ENCODE measurements around the gene PEX14. TPM values are rescaled to one million over a fixed set of nuclear protein-coding genes. Genes with fewer than 3 reads are reported as not detected.
A peak's percentile ranks its signal among the peaks of the same experiment; 100 is the strongest.

Gene PEX14
- total and polyA plus RNA-seq, 2 donors (not counting 3 experiments of a cell fraction or from before 2014, with no cell fraction given), result 19.5 to 26.5 TPM

GRCh38 chr1:10637834-10638558, 163.2 kb downstream of the PEX14 start:
- H4K20me1 ChIP-seq (replicated peaks; ENCODE audit: control insufficient read depth, extremely low read depth, insufficient read depth, low read length), result no peaks in the 10 kb centered on the region
- ChIA-PET POLR2A (no interaction called here), CTCF (interaction anchor here (1.7 kb wide), 1 partner anchor 109 kb away, joined by 6 read pairs; no protein-coding TSS in a partner anchor)
- H3K4me2 ChIP-seq (ENCODE audit: insufficient read depth, low read length), result peak overlapping the region; percentile 29
- H3K79me2 ChIP-seq (ENCODE audit: control insufficient read depth, insufficient read depth, low read length), result no peaks in the 10 kb centered on the region
- no peak for FAIRE-seq
- H2AFZ ChIP-seq (ENCODE audit: low read depth, low read length), result peak overlapping the region; percentile 79
- H3K9me3 ChIP-seq (replicated peaks; ENCODE audit: control insufficient read depth, insufficient read depth, low read length), result no peaks in the 10 kb centered on the region
- H3K9me1 ChIP-seq (replicated peaks; ENCODE audit: control insufficient read depth, extremely low read depth, insufficient read depth, low read length), result no peaks in the 10 kb centered on the region
- dilution Hi-C loops (cut with MboI; ENCODE audit: extremely low pct_ligation_motif_present, low sequenced_read_pairs) (no loop called here), intact Hi-C loops (cut with micrococcal nuclease) (loop anchor here (2.0 to 10.0 kb wide), 3 partner anchors 109 to 227 kb away; no protein-coding TSS in a partner anchor)
- H3K9ac ChIP-seq (replicated peaks; ENCODE audit: extremely low read depth, insufficient read depth, low read length), result peak overlapping the region; percentile 2
- H3K36me3 ChIP-seq (ENCODE audit: control insufficient read depth in 2 of 2, extremely low read depth in 1 of 2, insufficient read depth in 2 of 2, low read length in 2 of 2), result no peaks in the 10 kb centered on the region
- peaks cover 0 to 9% of the 10 kb centered on the region in 2 experiments for H3K27me3 ChIP-seq (ENCODE audit: control insufficient read depth in 2 of 2, insufficient read depth in 2 of 2, low read length in 2 of 2)
- no peak overlapping the region for H3K27ac ChIP-seq (ENCODE audit: insufficient read depth, low read depth, low read length)
- BruUV-seq (replicated peaks), result no TSS peak
- H3K4me3 ChIP-seq (replicated peaks in 1 of 3; ENCODE audit: insufficient read depth in 1 of 3, low read depth in 1 of 3, low read length in 3 of 3), result peak overlapping the region; percentile 16 to 27 (median 24)
- H3K4me1 ChIP-seq (ENCODE audit: control insufficient read depth, extremely low read depth, insufficient read depth, low read length), result peaks cover 7% of the 10 kb centered on the region
- TF ChIP-seq POLR2A (IDR thresholded peaks at IDR 0.05; ENCODE audit: low read depth, low read length), result no peak
- TF ChIP-seq GATA2 (IDR thresholded peaks at IDR 0.05; ENCODE audit: insufficient read depth, insufficient read length, low read depth, low read length), result no peak
- no peak for TF ChIP-seq JUN (IDR thresholded peaks at IDR 0.05; ENCODE audit: borderline replicate concordance, insufficient read depth, insufficient read length, low read depth)
- TF ChIP-seq POLR2AphosphoS5 (IDR thresholded peaks at IDR 0.05; ENCODE audit: insufficient read depth, low read depth, low read length), result no peak
- TF ChIP-seq EZH2 (IDR thresholded peaks at IDR 0.05; ENCODE audit: borderline replicate concordance, low read depth, low read length, severe bottlenecking), result no peak
- no peak for TF ChIP-seq FOS (IDR thresholded peaks at IDR 0.05; ENCODE audit: borderline replicate concordance, insufficient read depth, low read length)
- no peak for TF ChIP-seq MAX (IDR thresholded peaks at IDR 0.05; ENCODE audit: insufficient read depth, insufficient read length)
- DNase-seq (ENCODE audit: low read depth, low spot score), result no peak

Data from endothelial cell of umbilical vein (primary cell).